MM.1S (cell line): ENCODE data around the gene MMP20.

Experiments used
- EZH2 ChIP-seq: fragments of 300-600 bp; sonication (generic); optimal IDR thresholded peaks from 2 replicates; pipeline ENCODE3; 2017; ENCODE audit warnings: low read depth, mild to moderate bottlenecking, antibody characterized with exemption, low read length, mixed read lengths
- EZH2phosphoT487 ChIP-seq: fragments of 300-600 bp; sonication (generic); IDR thresholded peaks from 2 replicates; pipeline ENCODE4 v1.6.1; 2018; ENCODE audit warnings: antibody characterized with exemption, low read length
- TF ChIP-seq, protein P1 (sequence below): fragments of 300-600 bp; sonication (generic); IDR thresholded peaks from 2 replicates; pipeline ENCODE4 v1.5.1; 2016; ENCODE audit warnings: antibody characterized with exemption, low read length, mixed read lengths

DNA sequence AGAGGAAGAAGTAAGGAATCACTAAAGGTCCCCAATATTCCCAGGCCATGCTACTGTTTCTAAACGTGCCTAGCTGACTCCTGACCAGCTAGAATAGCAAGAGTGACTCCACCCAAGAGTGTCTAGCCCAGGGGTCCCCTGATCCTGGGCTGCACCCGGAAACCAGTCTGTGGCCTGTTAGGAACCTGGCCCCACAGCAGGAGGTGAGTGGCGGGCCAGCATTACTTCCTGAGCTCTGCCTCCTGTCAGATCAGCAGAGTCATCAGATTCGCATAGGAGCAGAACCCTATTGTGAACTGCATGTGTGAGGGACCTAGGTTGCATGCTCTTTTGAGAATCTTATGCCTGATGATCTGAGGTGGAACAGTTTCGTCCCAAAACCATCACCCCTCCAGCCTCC lies 2.0 kb downstream of the MMP20 start:
- TF ChIP-seq, protein P1, sequence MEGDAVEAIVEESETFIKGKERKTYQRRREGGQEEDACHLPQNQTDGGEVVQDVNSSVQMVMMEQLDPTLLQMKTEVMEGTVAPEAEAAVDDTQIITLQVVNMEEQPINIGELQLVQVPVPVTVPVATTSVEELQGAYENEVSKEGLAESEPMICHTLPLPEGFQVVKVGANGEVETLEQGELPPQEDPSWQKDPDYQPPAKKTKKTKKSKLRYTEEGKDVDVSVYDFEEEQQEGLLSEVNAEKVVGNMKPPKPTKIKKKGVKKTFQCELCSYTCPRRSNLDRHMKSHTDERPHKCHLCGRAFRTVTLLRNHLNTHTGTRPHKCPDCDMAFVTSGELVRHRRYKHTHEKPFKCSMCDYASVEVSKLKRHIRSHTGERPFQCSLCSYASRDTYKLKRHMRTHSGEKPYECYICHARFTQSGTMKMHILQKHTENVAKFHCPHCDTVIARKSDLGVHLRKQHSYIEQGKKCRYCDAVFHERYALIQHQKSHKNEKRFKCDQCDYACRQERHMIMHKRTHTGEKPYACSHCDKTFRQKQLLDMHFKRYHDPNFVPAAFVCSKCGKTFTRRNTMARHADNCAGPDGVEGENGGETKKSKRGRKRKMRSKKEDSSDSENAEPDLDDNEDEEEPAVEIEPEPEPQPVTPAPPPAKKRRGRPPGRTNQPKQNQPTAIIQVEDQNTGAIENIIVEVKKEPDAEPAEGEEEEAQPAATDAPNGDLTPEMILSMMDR, result no peak
- TF ChIP-seq EZH2phosphoT487 (no peak), EZH2 (no peak)
